ENCODE data around the gene DOK6.

GRCh38 chr18:69444221-69444620 lies 43.5 kb downstream of the DOK6 start:
- TF ChIP-seq, protein P1, sequence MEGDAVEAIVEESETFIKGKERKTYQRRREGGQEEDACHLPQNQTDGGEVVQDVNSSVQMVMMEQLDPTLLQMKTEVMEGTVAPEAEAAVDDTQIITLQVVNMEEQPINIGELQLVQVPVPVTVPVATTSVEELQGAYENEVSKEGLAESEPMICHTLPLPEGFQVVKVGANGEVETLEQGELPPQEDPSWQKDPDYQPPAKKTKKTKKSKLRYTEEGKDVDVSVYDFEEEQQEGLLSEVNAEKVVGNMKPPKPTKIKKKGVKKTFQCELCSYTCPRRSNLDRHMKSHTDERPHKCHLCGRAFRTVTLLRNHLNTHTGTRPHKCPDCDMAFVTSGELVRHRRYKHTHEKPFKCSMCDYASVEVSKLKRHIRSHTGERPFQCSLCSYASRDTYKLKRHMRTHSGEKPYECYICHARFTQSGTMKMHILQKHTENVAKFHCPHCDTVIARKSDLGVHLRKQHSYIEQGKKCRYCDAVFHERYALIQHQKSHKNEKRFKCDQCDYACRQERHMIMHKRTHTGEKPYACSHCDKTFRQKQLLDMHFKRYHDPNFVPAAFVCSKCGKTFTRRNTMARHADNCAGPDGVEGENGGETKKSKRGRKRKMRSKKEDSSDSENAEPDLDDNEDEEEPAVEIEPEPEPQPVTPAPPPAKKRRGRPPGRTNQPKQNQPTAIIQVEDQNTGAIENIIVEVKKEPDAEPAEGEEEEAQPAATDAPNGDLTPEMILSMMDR (IDR thresholded peaks at IDR 0.05) = no peak
- no peak for TF ChIP-seq EZH2 (IDR thresholded peaks at IDR 0.05; ENCODE audit: borderline replicate concordance, insufficient read depth, low read depth, low read length, poor library complexity, severe bottlenecking)

Measured in B cell (primary cell).